GM23338 (cell line): ENCODE data around the gene MRTO4. TPM values are rescaled to one million over a fixed set of nuclear protein-coding genes. Genes with fewer than 3 reads are reported as not detected.

Experiments used
- ATAC-seq: fragments of 200-7000 bp; cut with Tn5 transposase; 3 replicates; pipeline ENCODE4 v1.9.1; 2020
- DNase-seq: peaks from one replicate; pipeline ENCODE4 v3.0.0-alpha.2; 2015; ENCODE audit warnings: low spot score
- H2AFZ ChIP-seq: fragments of 200-600 bp; sonication (generic); 2 replicates; pipeline ENCODE4 v1.8.0; 2016; ENCODE audit warnings: antibody characterized with exemption, mild to moderate bottlenecking, moderate library complexity
- H3F3A ChIP-seq: fragments of 200-600 bp; sonication (generic); replicated peaks from 2 replicates; pipeline ENCODE4 v1.8.0; 2017; ENCODE audit warnings: antibody characterized with exemption, mixed run types, low read depth
- H3K27ac ChIP-seq: fragments of 200-600 bp; sonication (generic); 2 replicates; pipeline ENCODE4 v1.6.1; 2016; ENCODE audit warnings: low read depth
- H3K27me3 ChIP-seq: fragments of 200-600 bp; sonication (generic); 2 replicates; pipeline ENCODE4 v1.8.0; 2016; ENCODE audit warnings: mild to moderate bottlenecking, mixed run types, moderate library complexity; ENCODE audit not compliant: insufficient read depth
- H3K36me3 ChIP-seq: fragments of 200-600 bp; sonication (generic); 2 replicates; pipeline ENCODE4 v1.8.0; 2016; ENCODE audit warnings: mild to moderate bottlenecking; ENCODE audit not compliant: insufficient read depth
- H3K4me1 ChIP-seq: fragments of 200-600 bp; sonication (generic); 2 replicates; pipeline ENCODE4 v1.8.0; 2016; ENCODE audit warnings: mild to moderate bottlenecking, moderate library complexity; ENCODE audit not compliant: insufficient read depth
- H3K4me2 ChIP-seq: fragments of 200-600 bp; sonication (generic); 2 replicates; pipeline ENCODE4 v1.7.1; 2017; ENCODE audit warnings: mixed run types
- H3K4me3 ChIP-seq: fragments of 200-600 bp; sonication (generic); 2 replicates; pipeline ENCODE4 v1.6.1; 2016; ENCODE audit warnings: mixed run types
- H3K79me2 ChIP-seq: fragments of 200-600 bp; sonication (generic); replicated peaks from 2 replicates; pipeline ENCODE4 v1.8.0; 2017; ENCODE audit warnings: mild to moderate bottlenecking; ENCODE audit not compliant: insufficient read depth
- H3K9me2 ChIP-seq: fragments of 200-600 bp; sonication (generic); 2 replicates; pipeline ENCODE4 v1.8.0; 2017; ENCODE audit not compliant: insufficient read depth
- H4K20me1 ChIP-seq: fragments of 200-600 bp; sonication (generic); replicated peaks from 2 replicates; pipeline ENCODE4 v1.8.0; 2017; ENCODE audit warnings: mild to moderate bottlenecking; ENCODE audit not compliant: insufficient read depth
- H3K27ac Mint-ChIP-seq: 2 replicates; pipeline ENCODE4 v1.8.0; 2020; ENCODE audit warnings: inconsistent platforms, mild to moderate bottlenecking, moderate library complexity, mixed read lengths
- H3K27me3 Mint-ChIP-seq: 3 replicates; pipeline ENCODE4 v1.8.0; 2022; ENCODE audit warnings: low read depth, mild to moderate bottlenecking, moderate library complexity, mixed read lengths, inconsistent platforms; ENCODE audit not compliant: insufficient read depth, poor library complexity
- H3K36me3 Mint-ChIP-seq: 3 replicates; pipeline ENCODE4 v1.8.0; 2021; ENCODE audit warnings: low read depth, mild to moderate bottlenecking, inconsistent platforms, moderate library complexity, mixed read lengths
- H3K4me1 Mint-ChIP-seq: 3 replicates; pipeline ENCODE4 v1.8.0; 2020; ENCODE audit warnings: mild to moderate bottlenecking, inconsistent platforms, mixed read lengths
- H3K4me3 Mint-ChIP-seq: 3 replicates; pipeline ENCODE4 v1.8.0; 2021; ENCODE audit warnings: moderate library complexity, mild to moderate bottlenecking, inconsistent platforms, mixed read lengths
- H3K9me3 Mint-ChIP-seq: 3 replicates; pipeline ENCODE4 v1.8.0; 2020; ENCODE audit warnings: moderate library complexity, mild to moderate bottlenecking, inconsistent platforms, mixed read lengths
- CREB1 ChIP-seq: fragments of 250-450 bp; sonication (Bioruptor Pico); IDR thresholded peaks from 2 replicates; pipeline ENCODE4 v1.5.0; 2020; ENCODE audit warnings: low read depth, mild to moderate bottlenecking, moderate library complexity
- CTCF ChIP-seq, 2 experiments: fragments of 200-600 bp in 1 of 2; sonication (generic) in 1 of 2; conservative IDR thresholded peaks; 2 replicates each; pipeline versions ENCODE4 v1.5.1 to v1.6.1; 2016 to 2017; ENCODE audit warnings: antibody characterized with exemption in 2 of 2, low read depth in 2 of 2, mild to moderate bottlenecking in 2 of 2, moderate library complexity in 1 of 2
- ETS1 ChIP-seq: IDR thresholded peaks from 2 replicates; pipeline ENCODE4 v1.6.1; 2016; ENCODE audit warnings: antibody characterized with exemption
- EZH2 ChIP-seq: fragments of 200-600 bp; sonication (generic); IDR thresholded peaks from one replicate; pipeline ENCODE4 v1.8.0; 2017; ENCODE audit warnings: antibody characterized with exemption, mild to moderate bottlenecking, low read depth; ENCODE audit not compliant: unreplicated experiment
- EZH2phosphoT487 ChIP-seq: fragments of 200-600 bp; sonication (generic); IDR thresholded peaks from one replicate; pipeline ENCODE4 v1.8.1; 2018; ENCODE audit warnings: antibody characterized with exemption; ENCODE audit not compliant: unreplicated experiment
- JUNB ChIP-seq: IDR thresholded peaks from one replicate; pipeline ENCODE4 v1.6.1; 2016; ENCODE audit warnings: antibody characterized with exemption; ENCODE audit not compliant: unreplicated experiment
- NANOG ChIP-seq: IDR thresholded peaks from 2 replicates; pipeline ENCODE4 v1.6.1; 2016; ENCODE audit warnings: antibody characterized with exemption, borderline replicate concordance
- POLR2AphosphoS5 ChIP-seq: IDR thresholded peaks from 2 replicates; pipeline ENCODE4 v1.6.1; 2016; ENCODE audit warnings: antibody characterized with exemption, low read depth
- REST ChIP-seq: IDR thresholded peaks from one replicate; pipeline ENCODE4 v1.6.1; 2018; ENCODE audit warnings: antibody characterized with exemption; ENCODE audit not compliant: unreplicated experiment
- STAT1 ChIP-seq: IDR thresholded peaks from one replicate; pipeline ENCODE4 v1.6.1; 2016; ENCODE audit warnings: antibody characterized with exemption; ENCODE audit not compliant: unreplicated experiment
- ZNF114 ChIP-seq: fragments of 250-450 bp; sonication (Bioruptor Pico); IDR thresholded peaks from 2 replicates; pipeline ENCODE4 v1.5.0; 2020; ENCODE audit warnings: mild to moderate bottlenecking, moderate library complexity
- ZNF331 ChIP-seq: fragments of 250-450 bp; sonication (Bioruptor Pico); IDR thresholded peaks from 2 replicates; pipeline ENCODE4 v1.5.0; 2020; ENCODE audit warnings: low read depth, mild to moderate bottlenecking, moderate library complexity
- ZNF462 ChIP-seq: fragments of 250-450 bp; sonication (Bioruptor Pico); IDR thresholded peaks from 2 replicates; pipeline ENCODE4 v1.5.0; 2020; ENCODE audit warnings: mild to moderate bottlenecking, moderate library complexity
- polyA plus RNA-seq: library from polyadenylated mRNA; unstranded; fragments of >200 nt; fragmentation: Nextera tagmentation; extraction: Ambion mirVana; gene quantifications from 2 replicates; pipeline ENCODE4 v1.2.1, GENCODE V29; 2016
- total RNA-seq: library from RNA; depleted of rRNA; stranded (reverse); fragments of >200 nt; shearing (Covaris generic); gene quantifications from 2 replicates; pipeline ENCODE4 v1.2.3, GENCODE V29; 2014

Gene MRTO4
- total and polyA plus RNA-seq, 2 experiments from 2014 or later = 54.2 to 88.5 TPM

DNA sequence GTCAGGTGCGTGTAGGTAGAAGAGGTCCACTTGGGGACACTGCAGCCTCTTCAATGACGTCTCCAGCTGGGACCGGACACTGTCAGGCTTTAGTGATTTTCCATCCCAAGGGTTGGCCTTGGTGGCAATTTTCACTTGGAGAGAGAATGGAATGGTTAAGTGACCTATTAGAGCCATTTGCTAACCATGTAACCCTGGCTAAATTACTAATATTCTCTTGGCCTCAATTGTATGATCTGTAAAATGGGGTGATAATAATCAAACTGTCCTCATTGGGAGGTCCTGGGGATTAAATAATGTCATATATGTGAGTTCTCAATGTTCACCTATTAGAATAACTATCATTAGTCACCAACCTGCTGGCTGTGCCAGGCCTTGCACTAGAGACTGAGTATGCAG is 56.9 kb downstream of the MRTO4 start:
- Histone ChIP-seq H3K4me2 (no peak overlapping the region), H3K27me3 (peaks cover 10% of the 10 kb centered on the region), H3K4me1 (0 out of 2 replicates have a peak, but pooled peaks cover 8% of the 10 kb centered on the region), H4K20me1 (peaks cover 3% of the 10 kb centered on the region; the same call in 1 of the 2 replicates), H3K27ac (no peak overlapping the region), H3K9me2 (no peaks in the 10 kb centered on the region), H3K79me2 (no peaks in the 10 kb centered on the region; the same call in 1 of the 2 replicates), H2AFZ (no peak overlapping the region), H3K4me3 (no peak overlapping the region), H3F3A (no peaks in the 10 kb centered on the region), H3K36me3 (no peaks in the 10 kb centered on the region)
- no peaks in the 10 kb centered on the region for H3K9me3 Mint-ChIP-seq
- peaks cover 9% of the 10 kb centered on the region for H3K27me3 Mint-ChIP-seq
- no peak overlapping the region for H3K27ac Mint-ChIP-seq
- peaks cover 13% of the 10 kb centered on the region for H3K4me1 Mint-ChIP-seq
- ATAC-seq = no peak
- no peak overlapping the region for H3K4me3 Mint-ChIP-seq
- TF ChIP-seq ZNF114 (no peak), EZH2 (no peak), REST (no peak), CREB1 (CRISPR knock-in tag) (no peak), STAT1 (no peak), ZNF462 (no peak), ZNF331 (CRISPR knock-in tag) (no peak), POLR2AphosphoS5 (no peak), NANOG (no peak), CTCF (conservative IDR thresholded peaks at IDR 0.05; ENCODE audit: low read depth in 2 of 2) (no peak), JUNB (no peak), ETS1 (no peak), EZH2phosphoT487 (no peak)
- H3K36me3 Mint-ChIP-seq = peaks cover 42% of the 10 kb centered on the region
- no peak for DNase-seq
